Fibroblast of the aortic adventitia (primary cell): Measurements from ENCODE around the gene ST3GAL3. TPM values are rescaled to one million over a fixed set of nuclear protein-coding genes. Genes with fewer than 3 reads are reported as not detected.
A peak's percentile ranks its signal among the peaks of the same experiment; 100 is the strongest.

Experiments used
- DNase-seq: peaks from one replicate; pipeline ENCODE4 v3.0.0-alpha.2; 2010; ENCODE audit warnings: low read depth
- H3K4me3 ChIP-seq: 2 replicates; pipeline ENCODE4 v1.5.1; 2011; ENCODE audit warnings: low read depth, mild to moderate bottlenecking, control low read depth, low read length, moderate library complexity
- total RNA-seq: library from RNA; depleted of rRNA; stranded (reverse); fragments of >200 nt; gene quantifications from 2 replicates; pipeline ENCODE4 v1.2.3, GENCODE V29; 2012; ENCODE audit warnings: low replicate concordance
- TF ChIP-seq, protein P1 (sequence below): IDR thresholded peaks from 2 replicates; pipeline ENCODE4 v1.5.1; 2011; ENCODE audit warnings: mild to moderate bottlenecking, low read length, control low read depth, inconsistent platforms; ENCODE audit not compliant: insufficient read depth

Gene ST3GAL3
- total RNA-seq, 1 donor, result 24.0 TPM

DNA sequence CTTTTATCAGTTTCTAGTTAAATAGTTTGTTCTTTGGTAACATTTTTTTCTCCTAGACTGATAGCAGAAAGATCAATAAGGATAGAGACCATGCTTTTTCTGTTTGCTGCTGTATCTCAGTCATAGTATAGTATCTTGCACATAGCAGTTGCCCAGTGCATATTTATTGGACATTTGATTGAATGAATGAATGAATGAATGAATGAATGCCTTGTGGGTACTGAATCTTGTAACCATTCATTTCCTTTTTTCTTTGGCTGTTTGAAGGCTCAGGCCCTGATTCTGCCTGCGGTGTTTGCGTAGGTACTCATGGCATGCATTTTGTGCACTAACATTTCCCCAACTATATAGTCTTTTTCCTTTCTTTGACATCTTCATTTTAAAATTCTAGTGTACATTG, 83.9 kb downstream of the ST3GAL3 start:
- TF ChIP-seq, protein P1, sequence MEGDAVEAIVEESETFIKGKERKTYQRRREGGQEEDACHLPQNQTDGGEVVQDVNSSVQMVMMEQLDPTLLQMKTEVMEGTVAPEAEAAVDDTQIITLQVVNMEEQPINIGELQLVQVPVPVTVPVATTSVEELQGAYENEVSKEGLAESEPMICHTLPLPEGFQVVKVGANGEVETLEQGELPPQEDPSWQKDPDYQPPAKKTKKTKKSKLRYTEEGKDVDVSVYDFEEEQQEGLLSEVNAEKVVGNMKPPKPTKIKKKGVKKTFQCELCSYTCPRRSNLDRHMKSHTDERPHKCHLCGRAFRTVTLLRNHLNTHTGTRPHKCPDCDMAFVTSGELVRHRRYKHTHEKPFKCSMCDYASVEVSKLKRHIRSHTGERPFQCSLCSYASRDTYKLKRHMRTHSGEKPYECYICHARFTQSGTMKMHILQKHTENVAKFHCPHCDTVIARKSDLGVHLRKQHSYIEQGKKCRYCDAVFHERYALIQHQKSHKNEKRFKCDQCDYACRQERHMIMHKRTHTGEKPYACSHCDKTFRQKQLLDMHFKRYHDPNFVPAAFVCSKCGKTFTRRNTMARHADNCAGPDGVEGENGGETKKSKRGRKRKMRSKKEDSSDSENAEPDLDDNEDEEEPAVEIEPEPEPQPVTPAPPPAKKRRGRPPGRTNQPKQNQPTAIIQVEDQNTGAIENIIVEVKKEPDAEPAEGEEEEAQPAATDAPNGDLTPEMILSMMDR, result no peak

DNA sequence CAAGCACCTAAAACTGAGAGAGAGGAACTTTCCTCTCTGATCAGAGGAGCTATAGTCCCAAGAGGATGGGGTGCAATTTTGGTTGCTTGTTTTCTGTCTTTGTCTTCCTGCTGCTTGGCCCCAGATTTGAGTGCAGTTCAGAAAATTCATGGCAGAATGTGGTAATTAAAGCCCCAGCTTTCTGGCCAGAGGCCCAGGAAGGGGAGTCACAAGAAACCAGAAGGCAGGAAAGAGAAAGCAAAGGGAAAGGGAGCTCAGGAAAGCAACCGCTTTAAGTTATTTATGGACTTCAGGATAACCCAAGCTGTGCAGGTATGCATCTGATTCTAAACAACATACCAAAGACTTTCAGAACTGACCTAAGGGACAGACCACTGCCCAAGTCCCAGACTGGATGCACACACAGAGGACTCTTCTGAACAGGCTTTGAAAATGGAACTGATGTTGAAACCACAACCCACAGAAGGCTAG, 88.8 kb downstream of the ST3GAL3 start:
- no peak overlapping the region for H3K4me3 ChIP-seq
- peak; percentile 63 for DNase-seq
- TF ChIP-seq, protein P1, result no peak

More for the DNA sequence above, 83.9 kb downstream of the ST3GAL3 start:
- no peak for DNase-seq
- H3K4me3 ChIP-seq, result no peak overlapping the region

DNA sequence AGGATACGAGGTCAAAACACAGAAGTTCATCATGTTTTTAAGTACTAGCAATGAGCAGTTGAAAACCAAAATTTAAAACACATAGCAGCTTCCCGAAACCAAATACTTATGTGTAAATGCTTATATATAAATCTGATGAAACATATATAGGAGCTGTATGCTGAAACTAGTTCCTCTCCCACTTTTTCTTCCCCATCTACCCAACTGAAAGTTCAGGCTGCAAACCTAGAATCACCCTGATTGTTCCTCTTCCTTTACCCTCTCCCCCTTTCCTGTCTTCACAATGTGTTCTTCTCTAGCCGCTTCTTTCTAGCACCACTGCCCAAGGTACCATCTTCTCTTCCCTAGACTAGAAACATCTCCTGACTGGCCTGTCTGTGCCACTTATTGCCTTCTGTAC, 90.6 kb downstream of the ST3GAL3 start:
- TF ChIP-seq, protein P1, result no peak
- H3K4me3 ChIP-seq, result no peak overlapping the region
- DNase-seq, result no peak

DNA sequence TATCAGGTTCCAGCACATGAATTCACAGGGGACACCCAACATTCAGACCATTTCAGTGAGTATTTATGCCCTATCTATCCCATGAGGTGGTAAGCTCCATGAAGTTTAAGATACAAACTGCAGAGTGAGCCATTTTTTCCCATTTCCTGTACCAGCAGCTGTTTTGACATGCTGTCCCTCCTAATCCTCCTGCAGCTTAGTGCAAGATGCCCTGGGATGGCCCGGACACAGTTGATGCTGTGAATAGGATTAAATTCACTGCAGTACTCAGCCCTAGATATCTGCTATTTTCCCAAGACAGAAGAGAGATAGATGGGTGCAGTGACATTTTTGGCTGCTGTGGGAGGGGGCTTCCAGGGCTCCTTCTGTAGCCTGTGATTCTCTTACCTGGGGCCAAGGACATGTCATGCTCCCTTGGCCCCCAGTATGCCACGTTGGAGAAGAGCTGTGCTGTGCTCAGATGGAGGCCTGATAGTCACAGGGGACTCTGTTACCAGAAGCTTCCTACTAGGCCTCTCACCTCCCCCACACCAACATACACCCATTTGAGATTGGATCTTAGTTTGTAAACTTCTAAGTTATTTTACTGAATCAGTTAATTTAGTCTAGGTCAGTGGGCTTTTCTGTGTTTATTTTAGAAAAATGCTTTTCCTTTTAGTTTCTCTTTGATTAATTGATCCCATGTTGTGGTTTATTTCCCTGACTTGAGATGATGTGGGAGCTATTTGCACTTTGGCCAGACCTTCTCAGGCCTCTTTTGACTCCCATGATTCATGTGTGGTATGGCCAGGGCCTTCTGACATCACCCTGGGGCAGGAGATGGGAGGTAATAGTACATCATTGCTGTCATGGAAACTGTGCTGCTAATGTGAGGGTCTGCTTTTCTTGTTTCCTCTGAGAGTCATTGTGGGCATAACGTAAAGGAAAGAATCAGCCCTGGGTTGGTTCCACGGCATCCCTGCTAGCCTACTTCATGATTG, 92.6 kb downstream of the ST3GAL3 start:
- DNase-seq, result peak; percentile 71
- TF ChIP-seq, protein P1, result no peak
- no peak overlapping the region for H3K4me3 ChIP-seq

DNA sequence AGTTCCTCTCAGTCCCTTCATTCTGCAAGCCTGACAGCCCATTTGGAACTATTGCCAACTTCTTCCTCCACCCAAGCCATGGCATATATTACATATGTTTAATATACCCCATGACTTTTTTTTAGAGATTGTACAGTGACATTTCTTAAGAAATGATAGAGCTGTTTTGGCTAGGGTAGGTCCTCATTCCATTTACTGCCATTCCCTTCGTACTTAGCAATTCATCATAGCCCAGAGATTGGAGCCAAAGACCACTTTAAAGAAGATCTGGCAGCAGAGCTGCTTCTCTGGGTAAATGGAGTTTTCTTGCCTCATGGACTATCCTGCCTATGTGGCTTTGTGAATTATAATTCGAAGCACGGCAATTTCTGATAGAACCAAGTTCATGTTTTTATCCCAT, 93.4 kb downstream of the ST3GAL3 start:
- no peak overlapping the region for H3K4me3 ChIP-seq
- TF ChIP-seq, protein P1, result no peak
- DNase-seq, result no peak

DNA sequence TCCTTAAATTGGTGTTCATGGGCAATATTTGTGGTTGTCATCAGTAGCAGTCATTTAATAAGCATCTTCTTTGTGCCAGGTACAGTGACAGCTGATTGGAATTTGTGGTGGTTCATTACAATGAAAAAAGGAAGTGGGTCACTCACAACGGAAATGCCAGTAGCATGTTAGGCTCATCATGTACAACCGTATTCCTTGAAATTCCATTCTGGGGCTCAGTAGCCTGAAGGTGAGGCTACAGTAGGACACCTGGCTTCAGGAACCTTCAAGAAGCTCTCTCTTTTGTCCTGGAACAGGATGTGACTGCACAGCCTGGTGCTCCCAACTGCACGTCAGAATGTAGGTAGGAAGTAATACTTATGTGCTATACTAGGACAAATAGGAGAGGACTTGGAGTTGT, 93.9 kb downstream of the ST3GAL3 start:
- DNase-seq, result no peak
- TF ChIP-seq, protein P1, result no peak
- no peak overlapping the region for H3K4me3 ChIP-seq
